IPS-18a (cell line): ENCODE results near the gene DNAH1.

ENCODE experiments used
- H3K27ac ChIP-seq: one replicate; pipeline ENCODE4 v1.5.1; 2013; ENCODE audit warnings: low read length
- H3K27me3 ChIP-seq: one replicate; pipeline ENCODE4 v1.6.1; 2013; ENCODE audit warnings: mild to moderate bottlenecking, low read length; ENCODE audit not compliant: control insufficient read depth, insufficient read depth
- H3K36me3 ChIP-seq: one replicate; pipeline ENCODE4 v1.6.1; 2013; ENCODE audit warnings: low read depth, low read length; ENCODE audit not compliant: control insufficient read depth
- H3K4me1 ChIP-seq: one replicate; pipeline ENCODE4 v1.6.1; 2013; ENCODE audit warnings: low read depth, low read length; ENCODE audit not compliant: control insufficient read depth
- H3K4me3 ChIP-seq: one replicate; pipeline ENCODE4 v1.5.1; 2013; ENCODE audit warnings: low read length
- H3K9ac ChIP-seq: one replicate; pipeline ENCODE4 v1.6.1; 2013; ENCODE audit warnings: mild to moderate bottlenecking, low read length, moderate library complexity
- H3K9me3 ChIP-seq: one replicate; pipeline ENCODE4 v1.6.1; 2013; ENCODE audit warnings: low read depth, low read length; ENCODE audit not compliant: control insufficient read depth

Gene DNAH1

DNA sequence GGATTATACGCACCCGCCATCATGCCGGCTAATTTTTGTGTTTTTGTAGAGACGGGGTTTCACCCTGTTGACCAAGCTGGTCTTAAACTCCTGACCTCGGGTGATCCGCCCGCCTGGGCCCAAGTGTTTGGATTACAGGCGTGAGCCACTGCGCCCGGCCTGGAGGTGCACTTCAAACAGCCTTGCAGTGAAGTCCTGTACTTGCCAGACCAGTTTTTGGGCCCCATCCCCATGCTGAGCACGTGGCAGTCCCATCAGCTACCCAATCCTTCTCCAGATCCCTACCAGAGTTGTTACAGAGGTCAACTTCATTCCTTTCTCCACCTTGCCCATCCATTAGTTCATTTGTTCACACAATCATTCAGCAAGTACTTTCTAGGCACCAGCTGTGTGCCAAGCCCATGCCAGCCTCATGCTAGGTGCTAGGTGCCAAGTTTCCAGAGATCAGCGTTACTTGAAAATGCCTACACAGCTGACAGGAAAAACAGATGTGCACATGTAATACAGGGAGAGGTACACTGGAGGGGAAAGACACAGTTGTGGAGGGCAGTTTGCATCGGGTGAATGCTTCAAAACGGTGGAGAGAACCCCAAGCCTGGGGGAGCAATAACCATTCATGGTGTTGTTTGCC, 2.2 kb downstream of the DNAH1 start:
- Histone ChIP-seq H3K9me3 (no peaks in the 10 kb centered on the region), H3K9ac (no peak overlapping the region)

DNA sequence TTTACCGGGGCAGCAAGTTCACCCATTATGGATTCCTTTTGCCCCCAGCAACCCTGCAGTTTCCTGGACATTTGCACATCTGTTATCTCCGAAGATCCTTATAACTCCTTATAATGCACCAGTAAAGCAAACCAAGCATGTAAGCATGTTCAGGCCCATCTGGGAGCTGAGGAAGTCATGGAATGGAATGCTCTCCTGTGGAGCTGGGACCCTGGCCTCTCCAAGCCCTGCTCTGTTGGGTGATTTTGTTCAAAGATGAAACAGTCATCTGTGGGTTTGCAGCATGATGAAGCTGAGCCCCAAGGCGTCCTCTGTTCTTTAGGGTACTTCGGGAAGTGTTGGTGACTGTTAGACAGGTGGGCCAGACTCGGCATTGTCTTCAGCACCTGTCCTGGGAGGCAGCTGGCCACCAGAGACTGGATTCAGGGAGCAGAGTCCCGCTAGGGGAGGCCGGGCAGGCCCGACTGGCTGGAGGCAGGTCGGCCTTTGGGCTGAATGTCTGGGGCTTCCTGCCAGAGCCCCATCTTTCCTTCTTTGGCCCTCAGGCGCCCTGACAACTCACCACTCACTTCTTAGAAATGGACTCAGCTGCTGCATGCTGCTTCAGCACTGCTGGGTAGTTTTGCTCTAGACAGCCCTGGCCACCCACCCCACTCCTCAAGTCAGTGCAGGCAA, 3.9 kb downstream of the DNAH1 start:
- Histone ChIP-seq H3K27ac (no peak overlapping the region), H3K4me3 (no peak overlapping the region), H3K9ac (no peak overlapping the region), H3K27me3 (peaks cover 15% of the 10 kb centered on the region), H3K4me1 (no peaks in the 10 kb centered on the region), H3K36me3 (no peaks in the 10 kb centered on the region), H3K9me3 (no peaks in the 10 kb centered on the region)

More for the DNA sequence above, 2.2 kb downstream of the DNAH1 start:
- Histone ChIP-seq H3K27ac (no peak overlapping the region), H3K4me1 (no peaks in the 10 kb centered on the region), H3K4me3 (peak overlapping the region; percentile 58), H3K36me3 (no peaks in the 10 kb centered on the region), H3K27me3 (peaks cover 15% of the 10 kb centered on the region)

DNA sequence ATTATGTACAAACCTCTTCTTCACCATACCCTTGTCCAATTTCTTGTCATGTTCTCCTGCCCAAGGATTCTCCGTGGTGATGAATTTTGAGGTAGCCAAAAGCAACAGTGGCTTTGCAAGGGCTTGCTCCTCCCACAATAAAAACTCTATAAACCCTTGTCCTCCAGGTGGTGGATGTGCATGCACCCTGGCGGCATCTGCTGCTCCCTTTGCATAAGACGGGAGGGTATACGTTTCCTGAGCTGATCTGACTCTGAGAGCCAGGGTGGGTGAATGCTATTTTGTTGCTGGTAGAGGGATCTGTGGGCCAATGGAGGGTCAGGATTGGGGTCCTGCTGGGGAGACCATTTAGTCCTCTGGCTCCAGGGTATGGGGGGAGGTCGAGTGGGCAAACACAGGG, 5.4 kb downstream of the DNAH1 start:
- Histone ChIP-seq H3K4me1 (no peaks in the 10 kb centered on the region), H3K36me3 (no peaks in the 10 kb centered on the region), H3K9ac (no peak overlapping the region), H3K9me3 (no peaks in the 10 kb centered on the region), H3K4me3 (no peak overlapping the region), H3K27ac (no peak overlapping the region), H3K27me3 (peaks cover 15% of the 10 kb centered on the region)

DNA sequence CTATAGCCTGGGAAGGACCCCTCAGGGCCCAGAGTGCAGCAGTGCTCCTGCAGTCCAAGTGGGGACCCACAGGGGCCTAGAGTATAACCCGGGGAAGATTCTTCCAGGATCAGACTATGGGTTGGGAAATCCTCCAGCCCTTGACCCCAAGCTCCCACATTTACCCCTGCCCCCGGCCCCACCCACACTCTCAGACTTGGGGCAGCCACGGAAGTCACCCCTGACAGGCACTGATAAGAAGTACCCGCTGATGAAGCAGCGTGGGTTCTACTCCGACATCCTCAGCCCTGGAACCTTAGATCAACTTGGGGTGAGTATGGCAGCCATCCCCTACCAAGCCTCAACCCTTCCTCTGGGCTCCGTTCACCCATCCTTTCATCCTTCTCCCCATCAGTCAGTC, 6.3 kb downstream of the DNAH1 start:
- Histone ChIP-seq H3K27me3 (peaks cover 15% of the 10 kb centered on the region), H3K9ac (no peak overlapping the region), H3K9me3 (no peaks in the 10 kb centered on the region)

DNA sequence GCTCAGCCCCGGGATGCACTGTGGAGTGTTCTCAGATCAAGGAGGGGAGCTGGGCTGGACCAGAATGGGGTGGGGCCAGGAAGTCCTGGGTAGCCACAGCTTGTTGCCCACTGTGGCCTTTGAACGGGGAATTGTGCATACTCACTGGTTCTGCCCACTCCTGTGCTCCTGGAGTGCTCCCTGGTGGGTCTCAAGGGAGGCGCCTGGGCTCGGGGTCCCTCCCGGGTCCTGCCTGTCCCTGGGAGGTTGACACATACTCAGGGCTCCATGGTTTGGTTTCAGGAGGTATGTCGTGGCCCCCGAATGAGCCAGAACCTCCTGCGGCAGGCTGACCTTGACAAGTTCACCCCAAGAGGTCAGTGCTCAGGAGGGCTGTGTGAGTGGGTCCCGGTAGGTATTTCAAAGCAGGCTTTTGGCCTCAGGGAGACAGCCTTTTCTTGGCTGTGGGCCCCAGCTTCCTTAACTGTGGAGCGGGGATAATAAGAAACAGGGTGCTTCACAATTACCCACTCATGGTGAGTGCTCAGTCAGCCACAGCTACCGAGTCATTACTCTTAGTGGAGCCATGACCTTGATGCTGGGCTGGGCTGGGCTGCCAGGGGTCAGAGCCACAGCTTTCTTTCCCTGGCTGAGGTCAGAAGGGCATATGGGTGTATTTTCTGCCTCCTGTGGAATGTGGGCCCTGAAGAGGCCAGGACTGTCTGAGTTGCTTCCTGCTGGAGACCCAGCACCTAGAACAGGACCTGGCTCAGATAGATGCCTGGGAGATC, 7.6 kb downstream of the DNAH1 start:
- no peak overlapping the region for H3K4me3 ChIP-seq
- no peak overlapping the region for H3K9ac ChIP-seq
- peaks cover 8% of the 10 kb centered on the region for H3K27me3 ChIP-seq
- no peak overlapping the region for H3K27ac ChIP-seq
- no peaks in the 10 kb centered on the region for H3K9me3 ChIP-seq
- no peaks in the 10 kb centered on the region for H3K4me1 ChIP-seq
- no peaks in the 10 kb centered on the region for H3K36me3 ChIP-seq

More for the DNA sequence above, 6.3 kb downstream of the DNAH1 start:
- no peak overlapping the region for H3K27ac ChIP-seq
- no peak overlapping the region for H3K4me3 ChIP-seq
- H3K4me1 ChIP-seq = no peaks in the 10 kb centered on the region
- no peaks in the 10 kb centered on the region for H3K36me3 ChIP-seq

DNA sequence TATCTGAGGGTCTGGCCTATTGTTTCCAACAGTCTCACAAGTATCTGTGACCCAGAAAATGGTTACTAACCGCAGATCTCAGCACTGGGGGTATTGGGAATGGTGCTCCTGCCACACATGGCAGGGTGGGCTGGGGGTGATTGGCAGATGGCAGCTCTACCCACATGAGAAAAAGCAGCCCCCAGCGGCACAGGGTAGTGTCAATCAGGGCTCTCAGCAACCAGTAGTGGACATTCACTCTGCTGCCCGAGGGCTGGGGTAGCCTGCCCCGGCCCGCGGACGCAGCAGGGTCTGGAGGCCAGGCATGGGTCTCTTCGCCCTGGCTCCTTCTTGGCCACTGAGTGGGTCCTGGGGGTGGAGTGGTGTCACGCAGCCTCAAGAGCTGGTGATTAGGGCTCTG, 8.6 kb downstream of the DNAH1 start:
- Histone ChIP-seq H3K4me1 (no peaks in the 10 kb centered on the region), H3K4me3 (no peak overlapping the region), H3K36me3 (no peaks in the 10 kb centered on the region), H3K27ac (no peak overlapping the region), H3K9me3 (no peaks in the 10 kb centered on the region), H3K9ac (no peak overlapping the region), H3K27me3 (no peaks in the 10 kb centered on the region)

DNA sequence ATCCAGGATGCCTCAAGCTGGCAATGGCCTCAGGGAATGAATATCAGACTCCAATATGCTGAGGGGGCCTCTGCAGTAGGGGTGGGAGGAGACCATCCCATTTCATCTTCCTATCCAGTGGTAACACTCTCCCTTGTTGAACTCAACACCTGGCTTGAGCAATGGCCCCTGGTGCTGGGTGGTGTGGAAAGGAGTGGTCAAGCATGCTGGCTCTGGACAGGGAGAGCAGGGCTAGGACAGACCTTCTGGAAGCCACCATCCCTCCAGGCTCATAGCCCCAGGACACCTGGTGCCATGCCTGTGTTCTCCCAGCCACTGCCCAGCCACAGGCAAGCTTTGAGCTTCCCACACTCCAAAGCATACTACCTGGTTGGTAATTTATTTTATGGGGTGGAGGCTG, 9.6 kb downstream of the DNAH1 start:
- no peak overlapping the region for H3K27ac ChIP-seq
- no peaks in the 10 kb centered on the region for H3K36me3 ChIP-seq
- H3K4me1 ChIP-seq = no peaks in the 10 kb centered on the region
- no peak overlapping the region for H3K4me3 ChIP-seq
- H3K9ac ChIP-seq = no peak overlapping the region
- H3K27me3 ChIP-seq = no peaks in the 10 kb centered on the region
- H3K9me3 ChIP-seq = no peaks in the 10 kb centered on the region

DNA sequence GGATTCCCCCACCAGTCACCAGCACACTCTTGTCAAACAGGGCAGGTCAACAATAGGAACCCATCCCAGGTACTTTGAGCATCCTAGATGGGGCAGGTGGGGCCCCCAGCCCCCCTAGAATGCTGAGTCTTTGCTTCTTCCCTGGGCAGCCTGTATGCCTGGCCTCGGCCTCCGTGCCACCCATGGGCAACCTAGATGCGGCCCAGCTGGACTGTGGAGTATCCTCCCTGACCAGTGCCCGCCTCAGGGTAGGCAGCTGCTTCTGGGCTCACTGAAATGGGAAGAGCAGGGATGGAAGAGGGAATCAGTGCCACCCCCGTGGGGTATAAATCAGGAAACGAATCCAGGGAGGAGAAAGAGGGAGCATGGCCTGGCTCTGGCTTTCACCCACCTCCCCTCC, 10.9 kb downstream of the DNAH1 start:
- Histone ChIP-seq H3K4me3 (no peak overlapping the region), H3K4me1 (no peaks in the 10 kb centered on the region), H3K9me3 (no peaks in the 10 kb centered on the region), H3K27me3 (no peaks in the 10 kb centered on the region), H3K27ac (no peak overlapping the region), H3K9ac (no peak overlapping the region), H3K36me3 (no peaks in the 10 kb centered on the region)

DNA sequence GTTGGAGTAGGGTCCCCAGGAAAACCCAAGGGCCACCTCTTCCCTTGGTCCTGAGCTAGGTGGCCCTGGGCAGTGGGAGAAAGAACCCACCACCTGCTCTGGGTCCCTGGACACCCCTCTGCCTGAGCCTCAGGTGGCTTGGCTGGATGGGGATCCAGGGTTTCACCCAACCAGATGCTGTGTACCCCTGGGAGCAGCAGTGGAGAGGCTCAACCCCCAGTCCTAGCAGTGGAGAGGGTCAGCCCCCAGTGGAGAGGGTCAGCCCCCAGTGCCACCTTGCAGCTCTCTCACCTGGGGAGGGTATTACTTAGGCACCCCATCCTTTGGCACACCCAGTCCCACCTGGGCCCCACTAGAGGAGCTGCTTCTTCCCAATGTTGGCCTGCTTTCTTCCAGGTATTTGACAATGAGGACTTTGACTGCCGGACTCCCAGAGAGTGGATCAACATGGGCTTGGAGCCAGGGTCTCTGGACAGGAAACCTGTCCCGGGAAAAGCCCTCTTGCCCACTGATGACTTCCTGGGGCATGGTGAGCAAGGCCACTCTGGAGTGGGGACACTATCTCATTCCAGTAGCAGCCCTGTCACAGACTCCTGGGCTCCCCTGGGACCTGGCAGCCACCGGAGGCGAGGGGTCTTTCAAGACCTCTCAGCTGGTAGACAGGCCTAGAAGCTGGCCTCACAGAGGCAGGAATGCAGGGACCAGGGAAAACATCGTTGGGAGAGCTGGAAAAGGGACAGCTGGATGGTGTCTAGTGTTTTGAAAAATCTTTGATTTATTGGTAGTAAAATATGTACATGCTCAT, 11.6 kb downstream of the DNAH1 start:
- no peak overlapping the region for H3K27ac ChIP-seq
- no peaks in the 10 kb centered on the region for H3K36me3 ChIP-seq
- no peak overlapping the region for H3K4me3 ChIP-seq
- H3K9me3 ChIP-seq = no peaks in the 10 kb centered on the region
- H3K9ac ChIP-seq = no peak overlapping the region
- H3K27me3 ChIP-seq = no peaks in the 10 kb centered on the region
- no peaks in the 10 kb centered on the region for H3K4me1 ChIP-seq

DNA sequence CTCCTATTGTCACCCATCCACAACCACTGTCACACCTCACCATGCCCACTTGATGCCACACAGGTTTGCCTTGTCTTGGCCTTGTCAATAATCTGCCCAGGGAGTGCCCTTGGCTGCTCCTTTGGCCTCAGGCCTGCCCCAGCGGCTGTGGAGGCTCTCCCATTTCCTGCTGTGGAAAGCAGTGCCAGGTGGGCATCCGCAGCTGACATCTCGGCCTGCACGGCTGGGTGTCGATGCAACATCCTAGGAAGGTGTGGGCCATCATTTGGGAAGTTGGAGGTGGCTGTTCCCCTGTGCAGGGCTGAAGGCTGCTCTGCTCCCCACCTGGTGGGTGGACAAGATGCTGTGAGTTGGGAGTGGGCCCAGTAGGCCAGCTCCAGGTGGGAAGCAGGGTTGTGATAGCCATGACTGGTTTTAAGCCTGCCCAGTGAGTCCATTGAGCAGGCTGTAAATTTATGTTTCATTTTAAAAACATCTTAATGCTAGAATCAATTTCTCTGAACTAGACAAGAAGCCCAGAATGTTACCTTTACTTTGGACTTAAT, 12.5 kb downstream of the DNAH1 start:
- no peak overlapping the region for H3K4me3 ChIP-seq
- H3K9ac ChIP-seq = no peak overlapping the region
- no peaks in the 10 kb centered on the region for H3K36me3 ChIP-seq
- H3K27me3 ChIP-seq = no peaks in the 10 kb centered on the region
- no peaks in the 10 kb centered on the region for H3K4me1 ChIP-seq
- no peak overlapping the region for H3K27ac ChIP-seq
- H3K9me3 ChIP-seq = no peaks in the 10 kb centered on the region

DNA sequence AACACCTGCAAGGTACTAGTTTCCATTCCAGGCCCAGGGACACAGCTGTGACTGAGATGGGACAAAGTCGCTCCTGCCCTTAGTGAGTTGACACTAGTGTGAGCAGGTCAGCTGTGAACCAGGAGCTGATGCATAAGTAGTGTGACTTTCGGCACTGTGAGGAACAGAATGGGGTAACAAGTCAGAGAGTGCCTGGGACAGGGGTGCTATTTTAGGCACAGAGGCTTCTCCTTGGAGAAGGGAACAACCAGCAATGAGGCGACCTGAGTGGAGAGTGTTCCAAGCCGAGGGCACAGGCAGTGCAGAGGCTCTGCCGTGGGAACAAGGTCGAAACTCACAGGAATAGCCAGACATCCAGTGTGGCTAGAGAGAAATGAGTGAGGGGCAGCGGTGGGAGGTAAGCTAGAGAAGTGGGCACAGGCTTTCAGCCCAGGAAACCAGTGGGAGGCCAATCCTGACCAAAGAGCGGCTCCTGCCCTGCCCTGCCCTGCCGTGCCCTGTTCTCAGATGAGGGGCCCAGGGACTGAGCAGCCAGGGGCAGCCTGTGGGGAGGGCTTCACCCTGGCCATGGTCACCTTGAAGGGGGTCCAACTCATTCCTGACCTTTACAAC, 14.2 kb downstream of the DNAH1 start:
- H3K27me3 ChIP-seq = no peaks in the 10 kb centered on the region
- H3K4me1 ChIP-seq = no peaks in the 10 kb centered on the region
- no peak overlapping the region for H3K27ac ChIP-seq
- no peak overlapping the region for H3K9ac ChIP-seq
- no peaks in the 10 kb centered on the region for H3K36me3 ChIP-seq
- H3K4me3 ChIP-seq = no peak overlapping the region
- H3K9me3 ChIP-seq = no peaks in the 10 kb centered on the region
